MM.1S (cell line): ENCODE results near the gene HPF1.
"Not testable (repeated sequence)": the region's sequence is repeated elsewhere in the genome, so short reads cannot be mapped to it uniquely, and the experiment has no call there.

ENCODE experiments used
- DNase-seq: peaks from one replicate; pipeline ENCODE4 v3.0.0-alpha.2; 2015
- H2AFZ ChIP-seq: fragments of 300-600 bp; sonication (generic); 2 replicates; pipeline ENCODE4 v1.6.0; 2016; ENCODE audit warnings: antibody characterized with exemption, low read length
- H3F3A ChIP-seq: fragments of 300-600 bp; sonication (generic); 2 replicates; pipeline ENCODE4 v1.6.1; 2016; ENCODE audit warnings: mild to moderate bottlenecking, antibody characterized with exemption, low read length, moderate library complexity, mixed read lengths; ENCODE audit not compliant: insufficient read depth
- H3K27ac ChIP-seq: fragments of 300-600 bp; sonication (generic); 2 replicates; pipeline ENCODE4 v1.5.1; 2016; ENCODE audit warnings: mild to moderate bottlenecking, low read length
- H3K27me3 ChIP-seq: fragments of 300-600 bp; sonication (generic); replicated peaks from 2 replicates; pipeline ENCODE4 v1.6.0; 2016; ENCODE audit warnings: low read length; ENCODE audit not compliant: insufficient read depth
- H3K36me3 ChIP-seq: fragments of 300-600 bp; sonication (generic); replicated peaks from 2 replicates; pipeline ENCODE4 v1.6.1; 2016; ENCODE audit warnings: mild to moderate bottlenecking, low read length, mixed read lengths; ENCODE audit not compliant: insufficient read depth
- H3K4me1 ChIP-seq: fragments of 300-600 bp; sonication (generic); 2 replicates; pipeline ENCODE4 v1.6.1; 2016; ENCODE audit warnings: low read length, mixed read lengths
- H3K4me2 ChIP-seq: fragments of 300-600 bp; sonication (generic); 2 replicates; pipeline ENCODE4 v1.6.0; 2016; ENCODE audit warnings: low read depth, low read length
- H3K4me3 ChIP-seq: fragments of 300-600 bp; sonication (generic); 2 replicates; pipeline ENCODE4 v1.5.1; 2016; ENCODE audit warnings: low read length, mixed read lengths
- H3K79me2 ChIP-seq: fragments of 300-600 bp; sonication (generic); 2 replicates; pipeline ENCODE4 v1.6.1; 2016; ENCODE audit warnings: mixed run types, low read length, mixed read lengths
- H3K9ac ChIP-seq: fragments of 300-600 bp; sonication (generic); 2 replicates; pipeline ENCODE4 v1.6.1; 2016; ENCODE audit warnings: low read length, mixed read lengths
- H3K9me2 ChIP-seq: fragments of 300-600 bp; sonication (generic); replicated peaks from 2 replicates; pipeline ENCODE4 v1.6.1; 2016; ENCODE audit warnings: mild to moderate bottlenecking, low read length, mixed read lengths; ENCODE audit not compliant: insufficient read depth
- H3K9me3 ChIP-seq: fragments of 300-600 bp; sonication (generic); replicated peaks from 2 replicates; pipeline ENCODE4 v1.6.1; 2016; ENCODE audit warnings: mild to moderate bottlenecking, low read length, mixed read lengths; ENCODE audit not compliant: insufficient read depth
- H4K20me1 ChIP-seq: fragments of 300-600 bp; sonication (generic); 2 replicates; pipeline ENCODE4 v1.6.1; 2016; ENCODE audit warnings: mild to moderate bottlenecking, low read length, moderate library complexity, mixed read lengths; ENCODE audit not compliant: insufficient read depth
- CTCF ChIP-seq: fragments of 300-600 bp; sonication (generic); IDR thresholded peaks from 2 replicates; pipeline ENCODE4 v1.5.1; 2016; ENCODE audit warnings: antibody characterized with exemption, low read length, mixed read lengths
- EZH2 ChIP-seq: fragments of 300-600 bp; sonication (generic); optimal IDR thresholded peaks from 2 replicates; pipeline ENCODE3; 2017; ENCODE audit warnings: low read depth, mild to moderate bottlenecking, antibody characterized with exemption, low read length, mixed read lengths
- EZH2phosphoT487 ChIP-seq: fragments of 300-600 bp; sonication (generic); IDR thresholded peaks from 2 replicates; pipeline ENCODE4 v1.6.1; 2018; ENCODE audit warnings: antibody characterized with exemption, low read length

The HPF1 gene

GRCh38 chr4:169791527-169792156 is 33.9 kb upstream of the HPF1 start:
- H3F3A ChIP-seq, result no peaks in the 10 kb centered on the region
- TF ChIP-seq EZH2phosphoT487 (no peak), CTCF (peak; percentile 22)
- no peak overlapping the region for H3K9ac ChIP-seq
- H3K9me3 ChIP-seq, result no peaks in the 10 kb centered on the region
- no peak overlapping the region for H2AFZ ChIP-seq
- H3K36me3 ChIP-seq, result no peaks in the 10 kb centered on the region
- no peaks in the 10 kb centered on the region for H4K20me1 ChIP-seq
- H3K4me2 ChIP-seq, result no peak overlapping the region
- H3K4me3 ChIP-seq, result no peak overlapping the region
- no peaks in the 10 kb centered on the region for H3K27me3 ChIP-seq
- no peaks in the 10 kb centered on the region for H3K4me1 ChIP-seq
- DNase-seq, result no peak
- no peaks in the 10 kb centered on the region for H3K79me2 ChIP-seq
- H3K9me2 ChIP-seq, result no peaks in the 10 kb centered on the region
- no peak overlapping the region for H3K27ac ChIP-seq

GRCh38 chr4:169791062-169791461 is 33.3 kb upstream of the HPF1 start:
- Histone ChIP-seq H3K4me2 (no peak overlapping the region), H3K27me3 (no peaks in the 10 kb centered on the region), H3K9me3 (no peaks in the 10 kb centered on the region), H3K4me3 (no peak overlapping the region), H4K20me1 (no peaks in the 10 kb centered on the region), H3K27ac (no peak overlapping the region), H3K4me1 (no peaks in the 10 kb centered on the region), H3K9ac (no peak overlapping the region), H3K36me3 (no peaks in the 10 kb centered on the region), H3K79me2 (no peaks in the 10 kb centered on the region), H2AFZ (no peak overlapping the region), H3F3A (no peaks in the 10 kb centered on the region), H3K9me2 (no peaks in the 10 kb centered on the region)
- no peak for DNase-seq
- no peak for TF ChIP-seq CTCF

GRCh38 chr4:169774466-169775445 is 17.0 kb upstream of the HPF1 start:
- Histone ChIP-seq H3K27ac (no peak overlapping the region), H3F3A (no peaks in the 10 kb centered on the region), H3K9me3 (no peaks in the 10 kb centered on the region), H3K9ac (no peak overlapping the region), H3K36me3 (no peaks in the 10 kb centered on the region), H3K4me2 (no peak overlapping the region), H3K4me1 (0 out of 2 replicates have a peak, but pooled peaks cover 3% of the 10 kb centered on the region), H3K79me2 (no peaks in the 10 kb centered on the region), H2AFZ (no peak overlapping the region), H4K20me1 (no peaks in the 10 kb centered on the region), H3K27me3 (no peaks in the 10 kb centered on the region), H3K4me3 (no peak overlapping the region), H3K9me2 (no peaks in the 10 kb centered on the region)
- no peak for TF ChIP-seq EZH2phosphoT487
- no peak for DNase-seq

- no peaks in the 10 kb centered on the region for H3F3A ChIP-seq
- TF ChIP-seq CTCF (no peak), EZH2 (no peak), EZH2phosphoT487 (no peak)
- no peak overlapping the region for H2AFZ ChIP-seq
- no peak overlapping the region for H3K27ac ChIP-seq
- 0 out of 2 replicates have a peak, but pooled peaks cover 3% of the 10 kb centered on the region for H3K4me1 ChIP-seq
- no peak overlapping the region for H3K4me2 ChIP-seq
- DNase-seq, result no peak
- H3K36me3 ChIP-seq, result no peaks in the 10 kb centered on the region
- H3K4me3 ChIP-seq, result no peak overlapping the region
- H3K9me3 ChIP-seq, result no peaks in the 10 kb centered on the region
- no peaks in the 10 kb centered on the region for H3K79me2 ChIP-seq
- no peak overlapping the region for H3K9ac ChIP-seq
- no peaks in the 10 kb centered on the region for H3K9me2 ChIP-seq
- no peaks in the 10 kb centered on the region for H3K27me3 ChIP-seq
- H4K20me1 ChIP-seq, result no peaks in the 10 kb centered on the region
These were observed 16.1 kb upstream of the HPF1 start for GRCh38 chr4:169773889-169774288.

GRCh38 chr4:169771556-169772080 is 13.9 kb upstream of the HPF1 start:
- H3K36me3 ChIP-seq, H3K4me1 ChIP-seq, H3K4me2 ChIP-seq: not testable (repeated sequence)

More at GRCh38 chr4:169771556-169772080, 13.9 kb upstream of the HPF1 start:
- not testable (repeated sequence) for H3K27me3 ChIP-seq, H3K9me3 ChIP-seq, H4K20me1 ChIP-seq, DNase-seq, H3K79me2 ChIP-seq, H2AFZ ChIP-seq, H3K9ac ChIP-seq, H3K4me3 ChIP-seq, H3F3A ChIP-seq, H3K27ac ChIP-seq, H3K9me2 ChIP-seq
